ENCODE measurements around the gene PRDM16.

GRCh38 chr1:3072391-3073185, 3.6 kb downstream of the PRDM16 start:
- TF ChIP-seq CTCF (conservative IDR thresholded peaks at IDR 0.05; ENCODE audit: low read depth, low read length) (no peak), EZH2 (IDR thresholded peaks at IDR 0.05; ENCODE audit: low read length, unreplicated experiment) (no peak), EZH2phosphoT487 (IDR thresholded peaks at IDR 0.05; ENCODE audit: borderline replicate concordance, low read length) (no peak)
